Measurements from ENCODE around the gene UTP14A. TPM values are rescaled to one million over a fixed set of nuclear protein-coding genes. Genes with fewer than 3 reads are reported as not detected.

Gene UTP14A
- total and polyA plus RNA-seq, 2 donors from 2014 or later = 7.7 to 15.3 TPM

DNA sequence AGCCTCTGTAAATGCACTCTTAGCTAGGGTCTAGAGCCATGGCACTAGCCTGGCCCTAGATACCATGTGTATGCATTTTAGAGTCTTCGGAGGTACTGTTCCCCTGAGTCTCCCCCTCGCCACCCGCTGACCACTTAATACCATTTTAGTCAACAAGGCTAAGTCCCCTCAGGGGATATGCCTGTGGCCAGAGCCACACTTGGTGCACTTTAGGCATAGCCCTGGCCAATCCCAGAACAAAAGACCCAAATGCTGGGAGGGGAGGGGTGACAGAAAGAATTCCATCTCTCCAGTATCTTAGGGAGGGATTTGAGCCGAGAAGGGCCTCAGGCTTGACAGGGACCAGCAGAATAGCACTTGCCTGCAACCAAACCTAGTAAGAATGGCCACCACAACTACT is 47.9 kb downstream of the UTP14A start:
- Histone ChIP-seq H3K4me3 (ENCODE audit: low read length in 3 of 3) (no peak overlapping the region), H3K9ac (ENCODE audit: low read length in 3 of 3) (no peak overlapping the region), H3K36me3 (ENCODE audit: control insufficient read depth in 2 of 3, insufficient read depth in 3 of 3, low read length in 3 of 3) (no peaks in the 10 kb centered on the region), H3K27me3 (ENCODE audit: control insufficient read depth, insufficient read depth, low read length) (no peaks in the 10 kb centered on the region), H3K27ac (ENCODE audit: low read depth in 2 of 2, low read length in 2 of 2) (no peak overlapping the region), H3K4me1 (ENCODE audit: control insufficient read depth in 2 of 3, insufficient read depth in 2 of 3, low read depth in 1 of 3, low read length in 3 of 3) (no peaks in the 10 kb centered on the region), H3K9me3 (ENCODE audit: control insufficient read depth in 2 of 3, insufficient read depth in 1 of 3, low read length in 3 of 3) (no peaks in the 10 kb centered on the region)
- TF ChIP-seq, protein P1, sequence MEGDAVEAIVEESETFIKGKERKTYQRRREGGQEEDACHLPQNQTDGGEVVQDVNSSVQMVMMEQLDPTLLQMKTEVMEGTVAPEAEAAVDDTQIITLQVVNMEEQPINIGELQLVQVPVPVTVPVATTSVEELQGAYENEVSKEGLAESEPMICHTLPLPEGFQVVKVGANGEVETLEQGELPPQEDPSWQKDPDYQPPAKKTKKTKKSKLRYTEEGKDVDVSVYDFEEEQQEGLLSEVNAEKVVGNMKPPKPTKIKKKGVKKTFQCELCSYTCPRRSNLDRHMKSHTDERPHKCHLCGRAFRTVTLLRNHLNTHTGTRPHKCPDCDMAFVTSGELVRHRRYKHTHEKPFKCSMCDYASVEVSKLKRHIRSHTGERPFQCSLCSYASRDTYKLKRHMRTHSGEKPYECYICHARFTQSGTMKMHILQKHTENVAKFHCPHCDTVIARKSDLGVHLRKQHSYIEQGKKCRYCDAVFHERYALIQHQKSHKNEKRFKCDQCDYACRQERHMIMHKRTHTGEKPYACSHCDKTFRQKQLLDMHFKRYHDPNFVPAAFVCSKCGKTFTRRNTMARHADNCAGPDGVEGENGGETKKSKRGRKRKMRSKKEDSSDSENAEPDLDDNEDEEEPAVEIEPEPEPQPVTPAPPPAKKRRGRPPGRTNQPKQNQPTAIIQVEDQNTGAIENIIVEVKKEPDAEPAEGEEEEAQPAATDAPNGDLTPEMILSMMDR (IDR thresholded peaks at IDR 0.05; ENCODE audit: borderline replicate concordance, extremely low read depth, insufficient read depth) = no peak
- no peak for DNase-seq
- FAIRE-seq = no peak
- intact Hi-C loops (cut with DNase I) = no loop called here

DNA sequence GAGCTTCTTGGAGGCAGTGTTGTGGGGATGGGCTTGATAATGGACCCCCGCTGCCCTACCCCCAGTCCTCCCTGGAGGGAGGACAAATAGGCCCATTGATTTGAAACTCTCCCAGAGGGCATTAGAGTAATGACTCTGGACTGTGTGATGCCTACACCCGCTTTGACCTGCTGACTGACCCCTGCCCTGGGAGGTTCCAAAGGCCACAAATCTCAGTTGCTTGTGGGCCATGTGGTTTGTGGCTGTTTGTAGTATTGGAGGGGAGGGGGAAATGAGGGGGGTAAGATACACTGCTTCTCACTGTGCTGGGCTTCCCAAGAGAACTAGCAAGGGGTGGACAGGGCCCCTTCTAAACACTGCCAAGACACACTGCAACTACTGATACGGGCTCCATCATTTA is 48.8 kb downstream of the UTP14A start:
- Histone ChIP-seq H3K4me1 (ENCODE audit: control insufficient read depth in 2 of 3, insufficient read depth in 2 of 3, low read depth in 1 of 3, low read length in 3 of 3) (no peaks in the 10 kb centered on the region), H3K27me3 (ENCODE audit: control insufficient read depth, insufficient read depth, low read length) (no peaks in the 10 kb centered on the region), H3K36me3 (ENCODE audit: control insufficient read depth in 2 of 3, insufficient read depth in 3 of 3, low read length in 3 of 3) (no peaks in the 10 kb centered on the region), H3K9ac (ENCODE audit: low read length in 3 of 3) (no peak overlapping the region), H3K4me3 (ENCODE audit: low read length in 3 of 3) (no peak overlapping the region), H3K27ac (ENCODE audit: low read depth in 2 of 2, low read length in 2 of 2) (no peak overlapping the region), H3K9me3 (ENCODE audit: control insufficient read depth in 2 of 3, insufficient read depth in 1 of 3, low read length in 3 of 3) (no peaks in the 10 kb centered on the region)
- FAIRE-seq = no peak
- TF ChIP-seq, protein P1 (IDR thresholded peaks at IDR 0.05; ENCODE audit: borderline replicate concordance, extremely low read depth, insufficient read depth) = no peak
- intact Hi-C loops (cut with DNase I) = no loop called here
- DNase-seq = no peak

DNA sequence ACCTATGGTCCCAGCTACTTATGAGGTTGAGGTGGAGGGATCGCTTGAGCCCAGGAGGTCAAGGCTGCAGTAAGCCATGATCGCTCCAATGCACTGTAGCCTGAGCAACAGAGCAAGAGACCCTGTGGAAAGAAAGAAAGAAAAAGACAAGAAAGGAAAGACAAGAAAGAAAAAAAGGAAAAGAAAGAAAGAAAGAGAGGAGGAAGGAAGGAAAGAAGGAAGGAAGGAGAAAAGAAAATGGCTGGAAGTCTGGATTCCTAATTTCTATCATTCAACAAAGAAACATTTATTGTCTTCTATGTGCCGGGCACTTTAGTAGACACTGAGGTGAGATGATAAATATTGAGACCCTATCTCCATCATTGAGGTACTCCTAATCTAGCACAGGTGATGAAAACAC is 49.7 kb downstream of the UTP14A start:
- Histone ChIP-seq H3K9ac (ENCODE audit: low read length in 3 of 3) (no peak overlapping the region), H3K36me3 (ENCODE audit: control insufficient read depth in 2 of 3, insufficient read depth in 3 of 3, low read length in 3 of 3) (no peaks in the 10 kb centered on the region), H3K27me3 (ENCODE audit: control insufficient read depth, insufficient read depth, low read length) (no peaks in the 10 kb centered on the region), H3K4me1 (ENCODE audit: control insufficient read depth in 2 of 3, insufficient read depth in 2 of 3, low read depth in 1 of 3, low read length in 3 of 3) (no peaks in the 10 kb centered on the region), H3K27ac (ENCODE audit: low read depth in 2 of 2, low read length in 2 of 2) (no peak overlapping the region), H3K4me3 (ENCODE audit: low read length in 3 of 3) (no peak overlapping the region), H3K9me3 (ENCODE audit: control insufficient read depth in 2 of 3, insufficient read depth in 1 of 3, low read length in 3 of 3) (no peaks in the 10 kb centered on the region)
- intact Hi-C loops (cut with DNase I) = no loop called here
- FAIRE-seq = no peak
- TF ChIP-seq, protein P1 (IDR thresholded peaks at IDR 0.05; ENCODE audit: borderline replicate concordance, extremely low read depth, insufficient read depth) = no peak
- DNase-seq = no peak

DNA sequence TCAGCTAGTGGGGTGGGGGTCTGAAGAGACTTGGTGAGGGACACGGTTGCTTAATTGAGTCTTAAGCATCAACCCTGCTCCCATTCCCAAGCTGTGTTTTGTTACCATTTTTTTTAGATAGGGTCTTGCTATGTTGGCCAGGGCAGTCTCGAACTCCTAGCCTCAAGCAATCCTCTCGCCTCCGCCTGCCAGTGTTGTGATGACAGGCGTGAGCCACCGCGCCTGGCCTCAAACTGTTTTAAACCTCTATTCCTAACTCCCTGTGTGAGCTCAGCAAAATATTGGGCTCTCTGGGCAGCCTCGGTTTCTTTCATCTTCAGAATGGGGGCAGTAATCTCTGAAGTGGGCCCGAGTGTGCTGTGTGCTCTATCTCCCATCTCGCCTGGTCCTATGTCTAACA is 50.2 kb downstream of the UTP14A start:
- FAIRE-seq (no peak), DNase-seq (no peak)
- no peaks in the 10 kb centered on the region for H3K9me3 ChIP-seq (ENCODE audit: control insufficient read depth in 2 of 3, insufficient read depth in 1 of 3, low read length in 3 of 3)
- no peaks in the 10 kb centered on the region for H3K27me3 ChIP-seq (ENCODE audit: control insufficient read depth, insufficient read depth, low read length)
- no peaks in the 10 kb centered on the region for H3K36me3 ChIP-seq (ENCODE audit: control insufficient read depth in 2 of 3, insufficient read depth in 3 of 3, low read length in 3 of 3)
- no peak overlapping the region for H3K4me3 ChIP-seq (ENCODE audit: low read length in 3 of 3)
- no peak overlapping the region for H3K9ac ChIP-seq (ENCODE audit: low read length in 3 of 3)
- TF ChIP-seq, protein P1 (IDR thresholded peaks at IDR 0.05; ENCODE audit: borderline replicate concordance, extremely low read depth, insufficient read depth) = no peak
- no peaks in the 10 kb centered on the region for H3K4me1 ChIP-seq (ENCODE audit: control insufficient read depth in 2 of 3, insufficient read depth in 2 of 3, low read depth in 1 of 3, low read length in 3 of 3)
- no peak overlapping the region for H3K27ac ChIP-seq (ENCODE audit: low read depth in 2 of 2, low read length in 2 of 2)
- intact Hi-C loops (cut with DNase I) = no loop called here

All from kidney (tissue), 14 donors.